Adipocyte (in vitro differentiated cells): ENCODE results near the gene AUTS2.
A peak's percentile ranks its signal among the peaks of the same experiment; 100 is the strongest.

Experiments
- DNase-seq: peaks from one replicate; pipeline ENCODE4 v3.0.0-alpha.2; 2015; ENCODE audit warnings: low read depth
- H3K27me3 ChIP-seq: replicated peaks from 2 replicates; pipeline ENCODE4 v1.7.0; 2013; ENCODE audit warnings: mild to moderate bottlenecking, low read length, moderate library complexity; ENCODE audit not compliant: control insufficient read depth, insufficient read depth
- H3K36me3 ChIP-seq: 2 replicates; pipeline ENCODE4 v1.7.0; 2013; ENCODE audit warnings: low read length, mild to moderate bottlenecking, moderate library complexity; ENCODE audit not compliant: control insufficient read depth, insufficient read depth, severe bottlenecking
- H3K4me1 ChIP-seq: 2 replicates; pipeline ENCODE4 v1.7.0; 2013; ENCODE audit warnings: mild to moderate bottlenecking, low read length, moderate library complexity; ENCODE audit not compliant: control insufficient read depth, insufficient read depth
- H3K4me3 ChIP-seq: 2 replicates; pipeline ENCODE4 v1.7.0; 2013; ENCODE audit warnings: mild to moderate bottlenecking, low read length, moderate library complexity
- H3K9ac ChIP-seq: 2 replicates; pipeline ENCODE4 v1.7.0; 2013; ENCODE audit warnings: mild to moderate bottlenecking, low read length, moderate library complexity
- H3K9me3 ChIP-seq: 2 replicates; pipeline ENCODE4 v1.7.0; 2013; ENCODE audit warnings: mild to moderate bottlenecking, low read length, moderate library complexity; ENCODE audit not compliant: control insufficient read depth

The AUTS2 gene

GRCh38 chr7:70529914-70530585 is 931.8 kb downstream of the AUTS2 start:
- Histone ChIP-seq H3K27me3 (peaks cover 8% of the 10 kb centered on the region), H3K9ac (no peak overlapping the region), H3K4me3 (no peak overlapping the region), H3K4me1 (no peaks in the 10 kb centered on the region), H3K36me3 (no peaks in the 10 kb centered on the region), H3K9me3 (no peaks in the 10 kb centered on the region)
- DNase-seq = no peak

- Histone ChIP-seq H3K27me3 (peaks cover 5% of the 10 kb centered on the region), H3K36me3 (no peaks in the 10 kb centered on the region), H3K4me1 (no peaks in the 10 kb centered on the region), H3K9ac (no peak overlapping the region), H3K4me3 (no peak overlapping the region), H3K9me3 (no peaks in the 10 kb centered on the region)
- no peak for DNase-seq
These were observed 935.3 kb downstream of the AUTS2 start for GRCh38 chr7:70533614-70534013.

DNA sequence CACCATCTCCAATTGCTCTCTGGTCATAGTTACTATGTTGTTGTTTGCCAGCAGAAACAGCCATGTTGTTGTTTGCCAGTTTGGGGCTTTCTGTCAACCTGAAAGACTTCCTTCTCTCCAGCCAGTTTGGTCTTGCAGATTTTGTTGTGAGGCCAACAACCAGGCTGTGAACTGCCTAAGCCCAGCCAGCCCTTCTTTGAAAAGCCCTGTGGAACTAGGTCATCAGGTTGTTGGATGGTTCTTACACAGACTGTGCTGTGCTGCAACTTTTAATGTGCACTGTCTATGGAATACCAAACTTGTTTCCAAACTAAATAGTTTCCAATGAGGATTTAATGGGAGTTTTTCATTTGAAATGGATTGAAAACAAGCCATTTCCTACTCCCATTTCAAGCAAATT is 940.9 kb downstream of the AUTS2 start:
- DNase-seq = no peak
- Histone ChIP-seq H3K4me3 (no peak overlapping the region), H3K9ac (no peak overlapping the region), H3K4me1 (peaks cover 13% of the 10 kb centered on the region), H3K9me3 (no peaks in the 10 kb centered on the region), H3K36me3 (no peaks in the 10 kb centered on the region), H3K27me3 (no peaks in the 10 kb centered on the region)

GRCh38 chr7:70539617-70540016 is 941.3 kb downstream of the AUTS2 start:
- Histone ChIP-seq H3K4me1 (peaks cover 13% of the 10 kb centered on the region), H3K9me3 (no peaks in the 10 kb centered on the region), H3K9ac (no peak overlapping the region), H3K36me3 (no peaks in the 10 kb centered on the region), H3K4me3 (no peak overlapping the region), H3K27me3 (no peaks in the 10 kb centered on the region)
- no peak for DNase-seq

GRCh38 chr7:70540641-70541040 is 942.4 kb downstream of the AUTS2 start:
- no peaks in the 10 kb centered on the region for H3K27me3 ChIP-seq
- no peaks in the 10 kb centered on the region for H3K9me3 ChIP-seq
- no peak for DNase-seq
- no peak overlapping the region for H3K9ac ChIP-seq
- no peak overlapping the region for H3K4me3 ChIP-seq
- H3K4me1 ChIP-seq = peaks cover 13% of the 10 kb centered on the region
- no peaks in the 10 kb centered on the region for H3K36me3 ChIP-seq

GRCh38 chr7:70542750-70543376 is 944.6 kb downstream of the AUTS2 start:
- no peaks in the 10 kb centered on the region for H3K9me3 ChIP-seq
- H3K36me3 ChIP-seq = no peaks in the 10 kb centered on the region
- H3K27me3 ChIP-seq = no peaks in the 10 kb centered on the region
- DNase-seq = peak; percentile 42
- H3K9ac ChIP-seq = peak overlapping the region; percentile 39
- H3K4me1 ChIP-seq = peaks cover 13% of the 10 kb centered on the region
- no peak overlapping the region for H3K4me3 ChIP-seq

- Histone ChIP-seq H3K4me3 (no peak overlapping the region), H3K36me3 (no peaks in the 10 kb centered on the region), H3K27me3 (no peaks in the 10 kb centered on the region), H3K4me1 (peaks cover 13% of the 10 kb centered on the region), H3K9ac (no peak overlapping the region), H3K9me3 (no peaks in the 10 kb centered on the region)
- DNase-seq = no peak
These were observed 945.7 kb downstream of the AUTS2 start for GRCh38 chr7:70544016-70544415.

DNA sequence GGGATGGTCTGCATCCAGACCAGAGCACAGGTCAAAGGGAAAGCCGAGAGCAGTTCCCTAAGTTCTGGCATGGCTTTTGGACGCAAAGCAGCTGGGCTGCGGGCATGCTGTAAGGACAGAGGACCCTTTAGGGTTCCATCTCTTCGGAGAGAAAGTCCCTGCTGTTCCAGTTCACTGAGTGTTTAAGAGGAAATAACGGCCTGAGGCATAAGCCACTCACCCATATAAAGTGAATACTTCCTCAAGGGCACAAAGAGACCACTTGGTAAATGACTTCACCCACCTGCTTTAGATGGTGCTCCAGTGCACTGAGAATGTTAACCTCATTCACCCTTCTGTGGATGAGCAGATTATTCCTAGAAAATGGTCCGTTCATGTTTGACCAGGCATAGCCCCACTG is 946.9 kb downstream of the AUTS2 start:
- Histone ChIP-seq H3K4me1 (peaks cover 13% of the 10 kb centered on the region), H3K9ac (no peak overlapping the region), H3K27me3 (no peaks in the 10 kb centered on the region), H3K9me3 (no peaks in the 10 kb centered on the region), H3K36me3 (no peaks in the 10 kb centered on the region), H3K4me3 (no peak overlapping the region)
- DNase-seq = no peak

GRCh38 chr7:70552141-70552540 is 953.9 kb downstream of the AUTS2 start:
- Histone ChIP-seq H3K9ac (no peak overlapping the region), H3K4me3 (no peak overlapping the region), H3K9me3 (no peaks in the 10 kb centered on the region), H3K4me1 (no peaks in the 10 kb centered on the region), H3K27me3 (no peaks in the 10 kb centered on the region), H3K36me3 (no peaks in the 10 kb centered on the region)
- no peak for DNase-seq

DNA sequence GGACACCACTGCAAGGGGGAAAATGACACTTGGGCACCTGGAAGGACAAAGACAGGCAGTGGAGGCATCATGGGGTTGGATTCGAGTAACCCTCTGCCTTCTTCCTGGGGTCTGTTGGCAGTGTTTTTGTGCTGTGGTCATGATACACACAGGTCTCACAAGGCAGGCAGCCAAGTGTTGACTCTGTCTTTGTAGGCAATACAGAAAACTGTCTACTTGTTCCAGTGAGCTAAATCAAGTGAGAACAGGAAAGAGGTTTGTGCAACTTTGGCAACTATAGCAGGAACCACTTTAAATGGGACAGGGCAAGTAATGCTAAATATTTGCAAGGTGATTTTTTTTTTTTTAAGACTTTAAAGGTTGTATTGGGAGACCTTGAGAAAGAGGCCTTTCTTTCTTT is 955.1 kb downstream of the AUTS2 start:
- Histone ChIP-seq H3K4me3 (no peak overlapping the region), H3K27me3 (no peaks in the 10 kb centered on the region), H3K9ac (no peak overlapping the region), H3K9me3 (no peaks in the 10 kb centered on the region), H3K36me3 (no peaks in the 10 kb centered on the region), H3K4me1 (no peaks in the 10 kb centered on the region)
- DNase-seq = no peak

DNA sequence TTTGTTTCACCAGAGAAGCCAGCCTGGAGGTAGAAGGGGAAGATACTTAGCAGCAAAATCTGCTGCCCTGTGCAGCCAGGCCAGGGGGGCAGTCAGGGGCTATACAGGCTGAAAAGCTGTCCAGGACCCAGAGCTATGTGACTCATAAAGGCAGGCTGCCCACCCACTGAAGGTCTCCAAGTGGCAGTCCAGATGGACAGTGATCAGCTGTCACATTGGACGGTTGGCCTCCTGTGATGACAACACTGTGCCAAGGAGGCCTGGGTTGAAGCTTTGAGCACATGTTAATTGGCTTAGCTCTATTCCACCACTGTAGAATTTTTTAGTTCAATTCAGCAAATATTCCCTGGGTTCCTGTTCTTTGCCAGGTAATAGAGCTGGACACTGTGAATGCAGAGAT is 956.4 kb downstream of the AUTS2 start:
- Histone ChIP-seq H3K4me3 (no peak overlapping the region), H3K4me1 (no peaks in the 10 kb centered on the region), H3K9me3 (no peaks in the 10 kb centered on the region), H3K27me3 (no peaks in the 10 kb centered on the region), H3K9ac (no peak overlapping the region), H3K36me3 (no peaks in the 10 kb centered on the region)
- no peak for DNase-seq

DNA sequence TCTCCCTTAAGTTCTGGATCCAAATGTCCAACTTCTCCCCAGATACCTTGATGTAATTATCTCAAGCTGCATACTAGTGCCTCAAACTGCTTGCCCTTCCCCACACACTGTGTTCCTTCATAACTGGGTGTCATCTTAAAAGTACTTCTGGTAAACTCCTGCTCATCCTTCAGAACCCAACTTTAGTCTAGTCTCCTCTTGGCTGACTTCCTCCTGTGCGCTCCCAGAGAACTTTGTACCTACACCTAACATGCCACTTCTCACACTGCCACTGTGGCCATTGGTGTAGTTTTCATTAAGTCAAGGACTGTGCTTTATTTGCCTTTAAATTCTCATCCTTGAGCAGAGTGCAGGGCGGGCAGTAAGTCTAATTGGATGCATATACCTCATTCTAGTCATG is 958.5 kb downstream of the AUTS2 start:
- no peak overlapping the region for H3K4me3 ChIP-seq
- no peaks in the 10 kb centered on the region for H3K4me1 ChIP-seq
- no peaks in the 10 kb centered on the region for H3K9me3 ChIP-seq
- H3K27me3 ChIP-seq = no peaks in the 10 kb centered on the region
- no peaks in the 10 kb centered on the region for H3K36me3 ChIP-seq
- no peak overlapping the region for H3K9ac ChIP-seq
- DNase-seq = no peak
